SU-DHL-6 (cell line): ENCODE results near the gene GJB4.

Source experiments
- H2AFZ ChIP-seq: fragments of 200-600 bp; sonication (generic); 2 replicates; pipeline ENCODE4 v1.6.1; 2014; ENCODE audit warnings: low read depth, mild to moderate bottlenecking, moderate library complexity, mixed read lengths, antibody characterized with exemption, low read length; ENCODE audit not compliant: severe bottlenecking
- H3F3A ChIP-seq: fragments of 200-600 bp; shearing (Covaris generic); 2 replicates; pipeline ENCODE4 v1.6.0; 2016; ENCODE audit warnings: antibody characterized with exemption, mild to moderate bottlenecking; ENCODE audit not compliant: insufficient read depth
- H3K27ac ChIP-seq: fragments of 200-600 bp; sonication (generic); 2 replicates; pipeline ENCODE4 v1.5.1; 2016; ENCODE audit warnings: low read depth, mild to moderate bottlenecking, low read length, moderate library complexity, mixed read lengths
- H3K27me3 ChIP-seq: fragments of 200-600 bp; sonication (generic), shearing (Covaris generic); 2 replicates; pipeline ENCODE4 v1.6.0; 2014; ENCODE audit warnings: mild to moderate bottlenecking, low read length
- H3K36me3 ChIP-seq: fragments of 200-600 bp; sonication (generic); 2 replicates; pipeline ENCODE4 v1.6.1; 2014; ENCODE audit warnings: mild to moderate bottlenecking, low read length, mixed read lengths
- H3K4me2 ChIP-seq: fragments of 300-600, 200-600 bp; shearing (Covaris generic), sonication (generic); 2 replicates; pipeline ENCODE4 v1.6.0; 2014; ENCODE audit warnings: low read length, low read depth, mild to moderate bottlenecking; ENCODE audit not compliant: poor library complexity, severe bottlenecking
- H3K4me3 ChIP-seq: fragments of 200-600 bp; sonication (generic); 2 replicates; pipeline ENCODE4 v1.5.1; 2014; ENCODE audit warnings: antibody characterized with exemption, low read length, mild to moderate bottlenecking, mixed read lengths; ENCODE audit not compliant: insufficient read depth, poor library complexity, severe bottlenecking
- H3K79me2 ChIP-seq: fragments of 200-600 bp; sonication (generic); 2 replicates; pipeline ENCODE4 v1.6.1; 2014; ENCODE audit warnings: mild to moderate bottlenecking, low read length, moderate library complexity; ENCODE audit not compliant: insufficient read depth
- H3K9ac ChIP-seq: fragments of 200-600 bp; sonication (generic); 2 replicates; pipeline ENCODE4 v1.7.0; 2014; ENCODE audit warnings: mild to moderate bottlenecking, low read length
- H3K9me2 ChIP-seq: fragments of 200-600 bp; sonication (generic); replicated peaks from 2 replicates; pipeline ENCODE4 v1.6.1; 2014; ENCODE audit warnings: low read length; ENCODE audit not compliant: insufficient read depth
- H3K9me3 ChIP-seq: fragments of 200-600 bp; sonication (generic); 2 replicates; pipeline ENCODE4 v1.6.1; 2014; ENCODE audit warnings: low read length, mixed read lengths; ENCODE audit not compliant: insufficient read depth
- H4K20me1 ChIP-seq: fragments of 200-600 bp; sonication (generic); 2 replicates; pipeline ENCODE4 v1.6.1; 2014; ENCODE audit warnings: low read depth, mild to moderate bottlenecking, antibody characterized with exemption, low read length, moderate library complexity, mixed read lengths
- EZH2phosphoT487 ChIP-seq: fragments of 200-600 bp; sonication (generic), shearing (Covaris generic); conservative IDR thresholded peaks from 2 replicates; pipeline ENCODE4 v1.6.1; 2018; ENCODE audit warnings: mild to moderate bottlenecking, antibody characterized with exemption, low read length, moderate library complexity, mixed read lengths
- TF ChIP-seq, protein P1 (sequence below): fragments of 200-600 bp; sonication (generic); IDR thresholded peaks from one replicate; pipeline ENCODE4 v1.5.1; 2017; ENCODE audit warnings: antibody characterized with exemption, mild to moderate bottlenecking, low read length, moderate library complexity; ENCODE audit not compliant: insufficient read depth, poor library complexity, severe bottlenecking

Gene GJB4

DNA sequence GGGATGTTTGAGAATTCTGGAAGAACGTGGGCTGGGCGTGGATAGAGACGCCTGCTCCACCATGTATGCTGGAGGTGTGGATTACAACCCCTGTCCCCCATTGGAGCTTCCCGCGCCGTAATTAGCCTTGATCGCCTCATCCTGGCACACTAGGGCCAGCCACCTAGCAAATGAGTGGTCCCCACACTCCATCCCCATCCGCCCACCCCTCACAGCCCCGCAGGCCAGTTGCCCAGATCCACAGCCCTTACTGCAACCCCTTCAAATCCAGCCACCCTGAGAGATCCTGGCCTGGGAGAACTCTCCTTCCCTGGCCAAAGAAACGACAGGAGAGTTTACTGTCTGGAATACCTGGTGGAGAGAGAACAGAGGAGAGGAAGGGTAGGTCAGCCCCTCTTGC is 32.9 kb downstream of the GJB4 start:
- no peaks in the 10 kb centered on the region for H3K36me3 ChIP-seq
- H3K9ac ChIP-seq, result no peak overlapping the region
- H3K9me3 ChIP-seq, result no peaks in the 10 kb centered on the region
- TF ChIP-seq EZH2phosphoT487, result no peak
- H3K4me3 ChIP-seq, result no peak overlapping the region
- no peak overlapping the region for H3K27ac ChIP-seq
- no peaks in the 10 kb centered on the region for H3K79me2 ChIP-seq
- no peaks in the 10 kb centered on the region for H3F3A ChIP-seq
- no peaks in the 10 kb centered on the region for H4K20me1 ChIP-seq
- no peaks in the 10 kb centered on the region for H3K9me2 ChIP-seq
- H3K4me2 ChIP-seq, result no peak overlapping the region
- H2AFZ ChIP-seq, result no peak overlapping the region
- H3K27me3 ChIP-seq, result no peaks in the 10 kb centered on the region

GRCh38 chr1:34792868-34793727 is 33.6 kb downstream of the GJB4 start, which contains the start of gene GJA4:
GJA4 (plus strand) TSS chr1:34792999; CDS start chr1:34794214, 1,215 bp downstream.
- Histone ChIP-seq H3K36me3 (no peaks in the 10 kb centered on the region), H3K9ac (no peak within 1 kb of the TSS), H3K9me2 (no peaks in the 10 kb centered on the region), H2AFZ (no peak within 1 kb of the TSS), H3F3A (no peaks in the 10 kb centered on the region), H3K4me3 (no peak within 1 kb of the TSS), H3K79me2 (no peaks in the 10 kb centered on the region), H3K27ac (no peak within 1 kb of the TSS), H3K9me3 (no peaks in the 10 kb centered on the region), H3K4me2 (no peak within 1 kb of the TSS), H3K27me3 (no peaks in the 10 kb centered on the region), H4K20me1 (no peaks in the 10 kb centered on the region)
- TF ChIP-seq, protein P1, sequence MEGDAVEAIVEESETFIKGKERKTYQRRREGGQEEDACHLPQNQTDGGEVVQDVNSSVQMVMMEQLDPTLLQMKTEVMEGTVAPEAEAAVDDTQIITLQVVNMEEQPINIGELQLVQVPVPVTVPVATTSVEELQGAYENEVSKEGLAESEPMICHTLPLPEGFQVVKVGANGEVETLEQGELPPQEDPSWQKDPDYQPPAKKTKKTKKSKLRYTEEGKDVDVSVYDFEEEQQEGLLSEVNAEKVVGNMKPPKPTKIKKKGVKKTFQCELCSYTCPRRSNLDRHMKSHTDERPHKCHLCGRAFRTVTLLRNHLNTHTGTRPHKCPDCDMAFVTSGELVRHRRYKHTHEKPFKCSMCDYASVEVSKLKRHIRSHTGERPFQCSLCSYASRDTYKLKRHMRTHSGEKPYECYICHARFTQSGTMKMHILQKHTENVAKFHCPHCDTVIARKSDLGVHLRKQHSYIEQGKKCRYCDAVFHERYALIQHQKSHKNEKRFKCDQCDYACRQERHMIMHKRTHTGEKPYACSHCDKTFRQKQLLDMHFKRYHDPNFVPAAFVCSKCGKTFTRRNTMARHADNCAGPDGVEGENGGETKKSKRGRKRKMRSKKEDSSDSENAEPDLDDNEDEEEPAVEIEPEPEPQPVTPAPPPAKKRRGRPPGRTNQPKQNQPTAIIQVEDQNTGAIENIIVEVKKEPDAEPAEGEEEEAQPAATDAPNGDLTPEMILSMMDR, result no peak
- TF ChIP-seq EZH2phosphoT487, result no peak

DNA sequence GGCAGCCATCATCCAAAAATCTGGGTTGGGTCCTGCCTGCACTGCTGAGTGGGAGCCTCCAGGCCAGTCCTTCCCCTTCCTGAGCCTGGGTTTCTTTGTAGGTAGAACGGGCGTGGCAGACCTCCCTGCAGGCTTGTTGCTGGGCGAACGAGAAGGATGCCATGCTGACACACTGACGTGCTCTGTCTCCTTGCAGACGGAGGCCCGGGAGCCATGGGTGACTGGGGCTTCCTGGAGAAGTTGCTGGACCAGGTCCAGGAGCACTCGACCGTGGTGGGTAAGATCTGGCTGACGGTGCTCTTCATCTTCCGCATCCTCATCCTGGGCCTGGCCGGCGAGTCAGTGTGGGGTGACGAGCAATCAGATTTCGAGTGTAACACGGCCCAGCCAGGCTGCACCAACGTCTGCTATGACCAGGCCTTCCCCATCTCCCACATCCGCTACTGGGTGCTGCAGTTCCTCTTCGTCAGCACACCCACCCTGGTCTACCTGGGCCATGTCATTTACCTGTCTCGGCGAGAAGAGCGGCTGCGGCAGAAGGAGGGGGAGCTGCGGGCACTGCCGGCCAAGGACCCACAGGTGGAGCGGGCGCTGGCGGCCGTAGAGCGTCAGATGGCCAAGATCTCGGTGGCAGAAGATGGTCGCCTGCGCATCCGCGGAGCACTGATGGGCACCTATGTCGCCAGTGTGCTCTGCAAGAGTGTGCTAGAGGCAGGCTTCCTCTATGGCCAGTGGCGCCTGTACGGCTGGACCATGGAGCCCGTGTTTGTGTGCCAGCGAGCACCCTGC is 34.7 kb downstream of the GJB4 start:
- Histone ChIP-seq H3K4me2 (no peak overlapping the region), H3K27me3 (no peaks in the 10 kb centered on the region), H2AFZ (no peak overlapping the region), H3K9me2 (no peaks in the 10 kb centered on the region), H3K36me3 (no peaks in the 10 kb centered on the region), H3K4me3 (no peak overlapping the region), H3F3A (no peaks in the 10 kb centered on the region), H4K20me1 (no peaks in the 10 kb centered on the region), H3K79me2 (no peaks in the 10 kb centered on the region), H3K9ac (no peak overlapping the region), H3K27ac (no peak overlapping the region), H3K9me3 (no peaks in the 10 kb centered on the region)
- TF ChIP-seq, protein P1, result no peak
- no peak for TF ChIP-seq EZH2phosphoT487

DNA sequence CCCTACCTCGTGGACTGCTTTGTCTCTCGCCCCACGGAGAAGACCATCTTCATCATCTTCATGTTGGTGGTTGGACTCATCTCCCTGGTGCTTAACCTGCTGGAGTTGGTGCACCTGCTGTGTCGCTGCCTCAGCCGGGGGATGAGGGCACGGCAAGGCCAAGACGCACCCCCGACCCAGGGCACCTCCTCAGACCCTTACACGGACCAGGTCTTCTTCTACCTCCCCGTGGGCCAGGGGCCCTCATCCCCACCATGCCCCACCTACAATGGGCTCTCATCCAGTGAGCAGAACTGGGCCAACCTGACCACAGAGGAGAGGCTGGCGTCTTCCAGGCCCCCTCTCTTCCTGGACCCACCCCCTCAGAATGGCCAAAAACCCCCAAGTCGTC is 35.2 kb downstream of the GJB4 start:
- no peak overlapping the region for H2AFZ ChIP-seq
- H3K9ac ChIP-seq, result no peak overlapping the region
- no peak overlapping the region for H3K4me2 ChIP-seq
- no peaks in the 10 kb centered on the region for H3K36me3 ChIP-seq
- H3F3A ChIP-seq, result no peaks in the 10 kb centered on the region
- H3K4me3 ChIP-seq, result no peak overlapping the region
- H4K20me1 ChIP-seq, result no peaks in the 10 kb centered on the region
- TF ChIP-seq, protein P1, result no peak
- TF ChIP-seq EZH2phosphoT487, result no peak
- no peaks in the 10 kb centered on the region for H3K9me2 ChIP-seq
- H3K27ac ChIP-seq, result no peak overlapping the region
- H3K9me3 ChIP-seq, result no peaks in the 10 kb centered on the region
- H3K27me3 ChIP-seq, result no peaks in the 10 kb centered on the region
- H3K79me2 ChIP-seq, result no peaks in the 10 kb centered on the region
